Measurements from ENCODE around the gene MXD3.
"Not testable (repeated sequence)": the region's sequence is repeated elsewhere in the genome, so short reads cannot be mapped to it uniquely, and the experiment has no call there.

GRCh38 chr5:177306103-177306640 lies 5.5 kb downstream of the MXD3 start:
- not testable (repeated sequence) for TF ChIP-seq POLR2AphosphoS5 (IDR thresholded peaks at IDR 0.05; ENCODE audit: borderline replicate concordance, low read depth, low read length); EZH2 (IDR thresholded peaks at IDR 0.05); FOXP2 (optimal IDR thresholded peaks at IDR 0.05; ENCODE audit: control extremely low read depth, extremely low read length, insufficient read depth)
